Psoas muscle (tissue), 8 donors: ENCODE measurements around the gene ICE1. TPM values are rescaled to one million over a fixed set of nuclear protein-coding genes. Genes with fewer than 3 reads are reported as not detected.
"Not testable (repeated sequence)": the region's sequence is repeated elsewhere in the genome, so short reads cannot be mapped to it uniquely, and the experiment has no call there.

Source experiments
- ATAC-seq, 4 donors: fragments of 200-7000 bp; cut with Tn5 transposase; one replicate each; pipeline ENCODE4 v1.9.1; 2020; ENCODE audit warnings: moderate library complexity in 3 of 4, mild to moderate bottlenecking in 2 of 4
- DNase-seq, 2 donors: peaks; one replicate each; pipeline ENCODE4 v3.0.0-alpha.2; 2020
- H3K27ac ChIP-seq: fragments of 200-600 bp; one replicate; pipeline ENCODE4 v1.8.0; 2022
- H3K27me3 ChIP-seq, 3 donors: fragments of 200-600 bp in 1 of 3; one replicate each; pipeline versions ENCODE4 v1.6.1 to v1.8.0; 2013 to 2022; ENCODE audit warnings: low read length in 2 of 3, mild to moderate bottlenecking in 2 of 3, moderate library complexity in 1 of 3; ENCODE audit not compliant: insufficient read depth in 3 of 3
- H3K36me3 ChIP-seq, 2 donors: fragments of 200-600 bp in 1 of 2; one replicate each; pipeline versions ENCODE4 v1.6.1 to v1.8.0; 2013 to 2022; ENCODE audit warnings: low read depth in 1 of 2, mild to moderate bottlenecking in 1 of 2, moderate library complexity in 1 of 2; ENCODE audit not compliant: insufficient read depth in 1 of 2
- H3K4me1 ChIP-seq: fragments of 200-600 bp; one replicate; pipeline ENCODE4 v1.8.0; 2022
- H3K4me3 ChIP-seq: fragments of 200-600 bp; one replicate; pipeline ENCODE4 v1.8.0; 2022; ENCODE audit warnings: mild to moderate bottlenecking
- H3K9me3 ChIP-seq: fragments of 200-600 bp; one replicate; pipeline ENCODE4 v1.8.0; 2022
- CTCF ChIP-seq: fragments of 200-600 bp; IDR thresholded peaks from one replicate; pipeline ENCODE4 v1.8.0; 2022; ENCODE audit warnings: antibody characterized with exemption
- WGBS, 3 donors: extraction: QIAGEN DNeasy Blood & Tissue Kit; methylation state at CpG; one replicate each; pipeline versions ENCODE4 v1.1.6 to v1.1.7; 2013; 5-methylcytosine and 5-hydroxymethylcytosine counted together
- intact Hi-C, 2 donors: fragments of 100-400 bp; cut with DNase I; formaldehyde crosslinking; loops; one replicate each; pipeline versions ENCODE4 v1.11.0 to v1.14.2; 2022
- polyA plus RNA-seq, 3 donors: library from polyadenylated mRNA; stranded (reverse); fragments of 200-250 nt; gene quantifications; one replicate each; pipeline ENCODE4 v1.2.3, GENCODE V29; 2013
- total RNA-seq, 4 donors: library from RNA; stranded (reverse); fragmentation: NEBNext Ultra II Directional in 2 of 4; extraction: Animal tissue kit (Norgen Biotek cat#: 25700) in 2 of 4; gene quantifications; one replicate each; pipeline versions ENCODE4 v1.2.1 to v1.2.4, GENCODE V29; 2021 to 2023
- donor health status: healthy with polysubstance abuse.
- donor health status: DM: no; HTN: no; CAD: no; lungs with moderate emphysema.
- donor health status: Bipolar disorder and iron deficiency.
- donor health status: healthy.
- donor health status: DM: yes; HTN: yes; CAD: no.
- donor health status: DM: no; HTN: no; CAD: no.
- donor health status: DM: no; HTN: no; CAD: no.
- donor health status: DM: yes; HTN: yes; CAD: no.

The ICE1 gene
- total and polyA plus RNA-seq, 7 donors = 9.9 to 33.6 (median 26.4) TPM

DNA sequence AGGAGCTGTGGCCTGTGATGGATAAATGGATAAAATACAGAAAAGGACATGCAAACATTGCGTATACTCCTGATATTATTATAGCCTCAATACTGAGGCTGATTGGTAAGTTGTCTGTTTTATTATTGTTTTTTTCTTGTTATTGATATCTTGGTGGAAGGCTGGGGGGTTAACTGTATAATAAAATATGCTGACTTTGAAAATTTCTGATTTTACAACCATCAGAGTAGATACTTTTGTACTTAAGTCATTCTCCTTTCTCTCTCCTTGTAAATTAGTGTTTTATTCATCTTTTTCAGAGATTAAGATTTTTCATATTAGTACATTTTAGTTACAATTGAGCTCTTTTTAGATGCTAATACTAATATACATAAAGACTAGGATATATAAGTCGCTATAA, 53.5 kb downstream of the ICE1 start:
- intact Hi-C loops = no loop called here
- ATAC-seq = no peak
- H3K9me3 ChIP-seq = no peaks in the 10 kb centered on the region
- 99 to 100% (median 99%) methylated on average over 2 of the region's 2 CpGs for WGBS, 3 donors
- H3K27me3 ChIP-seq = no peaks in the 10 kb centered on the region
- H3K4me1 ChIP-seq = peaks cover 9% of the 10 kb centered on the region
- peaks cover 2 to 54% of the 10 kb centered on the region in 2 donors for H3K36me3 ChIP-seq
- no peak overlapping the region for H3K4me3 ChIP-seq
- no peak overlapping the region for H3K27ac ChIP-seq
- DNase-seq = no peak
- no peak for TF ChIP-seq CTCF

DNA sequence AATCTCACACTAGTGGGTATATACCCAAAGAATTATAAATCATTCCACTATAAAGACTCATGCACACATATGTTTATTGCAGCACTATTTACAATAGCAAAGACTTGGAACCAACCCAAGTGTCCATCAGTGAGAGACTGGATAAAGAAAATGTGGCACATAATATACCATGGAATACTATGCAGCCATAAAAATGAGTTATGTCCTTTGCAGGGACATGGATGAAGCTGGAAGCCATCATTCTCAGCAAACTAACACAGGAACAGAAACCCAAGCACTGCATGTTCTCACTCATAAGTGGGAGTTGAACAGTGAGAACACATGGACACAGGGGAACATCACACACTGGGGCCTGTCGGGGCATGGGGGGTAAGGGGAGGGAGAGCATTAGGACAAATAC, 57.1 kb downstream of the ICE1 start:
- H3K27ac ChIP-seq, H3K4me3 ChIP-seq, ATAC-seq, H3K9me3 ChIP-seq, H3K27me3 ChIP-seq, DNase-seq, intact Hi-C loops: not testable (repeated sequence)
- H3K36me3 ChIP-seq = peaks cover 6 to 45% of the 10 kb centered on the region in 2 donors
- peaks cover 30% of the 10 kb centered on the region for H3K4me1 ChIP-seq
- WGBS, 3 donors = 94 to 100% (median 97%) methylated on average over 1 of the region's 1 CpG

DNA sequence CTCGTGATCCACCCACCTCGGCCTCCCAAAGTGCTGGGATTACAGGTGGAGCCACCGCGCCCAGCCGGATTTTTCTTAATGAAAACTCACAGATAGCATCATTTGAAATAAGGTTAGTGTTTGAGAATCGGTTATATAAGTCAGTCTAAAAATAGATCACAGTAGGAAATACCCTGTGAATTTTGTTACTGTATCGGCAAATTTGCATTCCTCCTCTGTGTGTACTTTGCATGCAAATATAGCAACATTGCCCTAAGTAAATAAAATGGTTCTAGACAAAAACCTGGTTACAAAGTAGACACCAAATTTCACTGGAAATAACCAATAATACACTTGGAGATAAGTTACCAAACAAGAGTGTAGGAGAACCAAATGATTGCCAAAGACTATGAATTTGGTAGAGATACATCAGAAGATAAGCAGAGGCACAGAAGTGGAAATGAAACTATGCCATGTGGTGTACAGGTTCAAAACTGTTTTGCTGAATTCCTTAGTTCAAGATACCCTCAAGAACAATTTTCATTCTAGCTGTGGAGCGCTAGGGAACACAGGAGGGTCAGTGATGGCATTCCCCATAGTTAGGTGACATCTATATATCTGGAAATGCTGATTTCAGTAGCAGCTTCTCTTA, 58.1 kb downstream of the ICE1 start:
- DNase-seq (no peak), ATAC-seq (no peak)
- Histone ChIP-seq H3K4me1 (peaks cover 28% of the 10 kb centered on the region), H3K27me3 (no peaks in the 10 kb centered on the region), H3K9me3 (no peaks in the 10 kb centered on the region), H3K36me3 (peaks cover 4 to 45% of the 10 kb centered on the region in 2 donors), H3K27ac (peak overlapping the region; percentile 81), H3K4me3 (peak overlapping the region; percentile 37)
- intact Hi-C loops = no loop called here
- WGBS, 3 donors = 84 to 94% (median 86%) methylated on average over 8 of the region's 8 CpGs
- no peak for TF ChIP-seq CTCF

DNA sequence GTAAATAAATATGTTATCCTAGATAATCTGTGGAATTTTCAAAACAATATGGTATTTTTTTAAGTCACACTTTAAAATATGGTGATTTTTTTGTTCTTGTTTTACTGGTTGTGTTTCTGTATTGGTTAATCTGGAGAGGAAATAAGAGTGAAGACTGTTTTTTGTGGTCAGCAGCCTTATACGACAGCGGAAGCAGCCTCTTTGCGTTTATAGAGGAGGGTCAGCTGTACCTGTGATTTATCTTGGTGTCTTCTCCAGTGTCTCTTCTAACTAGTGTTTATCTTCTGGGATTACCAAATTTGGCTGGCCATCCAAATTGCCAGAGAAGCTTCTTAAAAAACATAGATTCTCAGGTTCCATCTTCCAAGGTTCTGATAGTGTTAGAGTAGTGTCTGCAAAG, 58.7 kb downstream of the ICE1 start:
- H3K27me3 ChIP-seq = no peaks in the 10 kb centered on the region
- peak; percentile 35 to 73 (median 58) for ATAC-seq
- H3K27ac ChIP-seq = peak overlapping the region; percentile 81
- 24 to 52% (median 33%) methylated on average over 3 of the region's 3 CpGs for WGBS, 3 donors
- peaks cover 28% of the 10 kb centered on the region for H3K4me1 ChIP-seq
- peak overlapping the region; percentile 37 for H3K4me3 ChIP-seq
- no peak for DNase-seq
- no peak for TF ChIP-seq CTCF
- H3K9me3 ChIP-seq = no peaks in the 10 kb centered on the region
- peaks cover 4 to 44% of the 10 kb centered on the region in 2 donors for H3K36me3 ChIP-seq
- intact Hi-C loops = no loop called here

DNA sequence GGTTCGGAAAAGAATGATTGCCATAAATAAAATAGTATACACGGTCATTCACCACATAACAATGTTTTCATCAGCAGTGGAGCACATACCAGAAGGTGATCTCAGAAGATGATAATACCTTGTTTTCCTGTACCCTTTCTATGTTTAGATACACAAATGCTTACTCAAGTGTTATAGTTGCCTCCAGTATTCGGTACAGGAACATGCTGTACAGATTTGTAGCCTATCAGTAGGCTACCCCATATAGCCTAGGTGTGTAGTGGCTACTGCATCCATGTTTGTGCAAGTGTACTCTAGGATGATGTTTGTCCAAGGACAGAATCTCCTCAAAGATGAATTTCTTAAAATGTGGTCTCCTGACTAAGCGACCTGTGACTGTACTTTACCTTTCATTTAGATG, 59.2 kb downstream of the ICE1 start:
- peak overlapping the region; percentile 81 for H3K27ac ChIP-seq
- TF ChIP-seq CTCF = no peak
- DNase-seq (no peak), ATAC-seq (peak; percentile 88 to 98 (median 95))
- H3K4me1 ChIP-seq = peaks cover 28% of the 10 kb centered on the region
- 49 to 59% (median 51%) methylated on average over 4 of the region's 4 CpGs for WGBS, 3 donors
- H3K4me3 ChIP-seq = peak overlapping the region; percentile 37
- no peaks in the 10 kb centered on the region for H3K9me3 ChIP-seq
- H3K27me3 ChIP-seq = no peaks in the 10 kb centered on the region
- H3K36me3 ChIP-seq = peaks cover 4 to 42% of the 10 kb centered on the region in 2 donors
- intact Hi-C loops = no loop called here
